Keratinocyte (primary cell): ENCODE data around the gene FGD1. TPM values are rescaled to one million over a fixed set of nuclear protein-coding genes. Genes with fewer than 3 reads are reported as not detected.

Experiments
- DNase-seq: peaks from one replicate; pipeline ENCODE4 v3.0.0-alpha.2; 2011; ENCODE audit warnings: low read depth, missing footprints, low spot score
- FAIRE-seq: peaks from 2 replicates; lab custom pipeline; 2011; peaks lifted over from hg19 to GRCh38; lab: Jason Lieb, UNC
- H2AFZ ChIP-seq: 2 replicates; pipeline ENCODE4 v1.6.0; 2012; ENCODE audit warnings: low read length, control low read depth, inconsistent platforms; ENCODE audit not compliant: control insufficient read depth
- H3K27ac ChIP-seq: 2 replicates; pipeline ENCODE4 v1.5.1; 2011; ENCODE audit warnings: low read length; ENCODE audit not compliant: control insufficient read depth, insufficient read depth
- H3K27me3 ChIP-seq: 3 replicates; pipeline ENCODE4 v1.6.0; 2011; ENCODE audit warnings: low read length; ENCODE audit not compliant: control insufficient read depth, insufficient read depth; ENCODE audit errors: extremely low read depth
- H3K36me3 ChIP-seq, 2 experiments: 2 replicates in 1 of 2; 3 replicates in 1 of 2; pipeline ENCODE4 v1.5.1; 2011; ENCODE audit warnings: low read length in 2 of 2, mild to moderate bottlenecking in 1 of 2; ENCODE audit not compliant: control insufficient read depth in 2 of 2, insufficient read depth in 2 of 2; ENCODE audit errors: extremely low read depth in 1 of 2
- H3K4me1 ChIP-seq: 3 replicates; pipeline ENCODE4 v1.5.1; 2011; ENCODE audit warnings: low read length; ENCODE audit not compliant: control insufficient read depth, insufficient read depth; ENCODE audit errors: extremely low read depth
- H3K4me2 ChIP-seq: 3 replicates; pipeline ENCODE4 v1.6.0; 2011; ENCODE audit warnings: low read depth, low read length; ENCODE audit not compliant: control insufficient read depth, insufficient read depth; ENCODE audit errors: extremely low read depth
- H3K4me3 ChIP-seq, 3 experiments: fragments of 200-600 bp in 1 of 3; sonication (generic) in 1 of 3; 2 replicates in 2 of 3; 3 replicates in 1 of 3; pipeline ENCODE4 v1.5.1; 2011 to 2016; ENCODE audit warnings: low read length in 3 of 3, mild to moderate bottlenecking in 3 of 3, control low read depth in 2 of 3, inconsistent platforms in 1 of 3, low read depth in 1 of 3, mixed read lengths in 1 of 3, mixed run types in 1 of 3, moderate library complexity in 1 of 3; ENCODE audit not compliant: control insufficient read depth in 2 of 3, insufficient read depth in 2 of 3; ENCODE audit errors: extremely low read depth in 1 of 3
- H3K79me2 ChIP-seq: 2 replicates; pipeline ENCODE4 v1.6.0; 2012; ENCODE audit warnings: low read length; ENCODE audit not compliant: control insufficient read depth, insufficient read depth
- H3K9ac ChIP-seq: 3 replicates; pipeline ENCODE4 v1.6.0; 2011; ENCODE audit warnings: low read length; ENCODE audit not compliant: control insufficient read depth, insufficient read depth; ENCODE audit errors: extremely low read depth
- H3K9me1 ChIP-seq: 3 replicates; pipeline ENCODE4 v1.6.0; 2011; ENCODE audit warnings: low read length; ENCODE audit not compliant: control insufficient read depth, insufficient read depth; ENCODE audit errors: extremely low read depth
- H3K9me3 ChIP-seq: 2 replicates; pipeline ENCODE4 v1.5.1; 2012; ENCODE audit warnings: low read depth, low read length; ENCODE audit not compliant: control insufficient read depth
- H4K20me1 ChIP-seq: 3 replicates; pipeline ENCODE4 v1.6.0; 2011; ENCODE audit warnings: low read length; ENCODE audit not compliant: control insufficient read depth, insufficient read depth; ENCODE audit errors: extremely low read depth
- EZH2 ChIP-seq: IDR thresholded peaks from one replicate; pipeline ENCODE4 v1.6.1; 2012; ENCODE audit warnings: inconsistent platforms, mild to moderate bottlenecking, low read length, moderate library complexity
- dilution Hi-C: fragments of 300-500 bp; cut with MboI; formaldehyde crosslinking; loops from one replicate; pipeline ENCODE4 v1.7.0; 2020; ENCODE audit warnings: low sequenced_read_pairs; ENCODE audit not compliant: extremely low pct_ligation_motif_present
- polyA plus RNA-seq, 5 experiments: library from polyadenylated mRNA; depleted of rRNA in 3 of 5; stranded (reverse) in 3 of 5; stranded (forward) in 1 of 5; unstranded in 1 of 5; fragments of >200 nt; gene quantifications; 1 replicate in 1 of 5; 2 replicates in 3 of 5; 3 replicates in 1 of 5; pipeline versions ENCODE4 v1.2.1 to v1.2.3, GENCODE V29; 2011 to 2012; ENCODE audit warnings: missing spikeins in 2 of 5, low read depth in 1 of 5, low replicate concordance in 1 of 5
- TF ChIP-seq, protein P1 (sequence below), 3 experiments: IDR thresholded peaks in 1 of 3; conservative IDR thresholded peaks in 1 of 3; optimal IDR thresholded peaks in 1 of 3; 2 replicates in 2 of 3; 3 replicates in 1 of 3; pipeline versions ENCODE3 to v1.5.1; 2011; ENCODE audit warnings: low read length in 3 of 3, mild to moderate bottlenecking in 3 of 3, moderate library complexity in 2 of 3, control low read depth in 1 of 3, inconsistent platforms in 1 of 3; ENCODE audit not compliant: insufficient read depth in 2 of 3; ENCODE audit errors: extremely low read depth in 1 of 3

FGD1 gene
- polyA plus RNA-seq, 1 donor (not counting 4 experiments of a cell fraction or from before 2014, with no cell fraction given): 2.9 TPM

- H3K4me3 ChIP-seq: no peak overlapping the region
- no peak for DNase-seq
- H3K4me1 ChIP-seq: no peaks in the 10 kb centered on the region
- no peaks in the 10 kb centered on the region for H3K79me2 ChIP-seq
- H3K9me3 ChIP-seq: no peaks in the 10 kb centered on the region
- no peak overlapping the region for H3K4me2 ChIP-seq
- no peak for FAIRE-seq
- H3K9ac ChIP-seq: no peak overlapping the region
- dilution Hi-C loops: no loop called here
- H3K27ac ChIP-seq: no peak overlapping the region
- no peaks in the 10 kb centered on the region for H3K27me3 ChIP-seq
- H4K20me1 ChIP-seq: no peaks in the 10 kb centered on the region
- no peaks in the 10 kb centered on the region for H3K9me1 ChIP-seq
- TF ChIP-seq EZH2: no peak
- TF ChIP-seq, protein P1, sequence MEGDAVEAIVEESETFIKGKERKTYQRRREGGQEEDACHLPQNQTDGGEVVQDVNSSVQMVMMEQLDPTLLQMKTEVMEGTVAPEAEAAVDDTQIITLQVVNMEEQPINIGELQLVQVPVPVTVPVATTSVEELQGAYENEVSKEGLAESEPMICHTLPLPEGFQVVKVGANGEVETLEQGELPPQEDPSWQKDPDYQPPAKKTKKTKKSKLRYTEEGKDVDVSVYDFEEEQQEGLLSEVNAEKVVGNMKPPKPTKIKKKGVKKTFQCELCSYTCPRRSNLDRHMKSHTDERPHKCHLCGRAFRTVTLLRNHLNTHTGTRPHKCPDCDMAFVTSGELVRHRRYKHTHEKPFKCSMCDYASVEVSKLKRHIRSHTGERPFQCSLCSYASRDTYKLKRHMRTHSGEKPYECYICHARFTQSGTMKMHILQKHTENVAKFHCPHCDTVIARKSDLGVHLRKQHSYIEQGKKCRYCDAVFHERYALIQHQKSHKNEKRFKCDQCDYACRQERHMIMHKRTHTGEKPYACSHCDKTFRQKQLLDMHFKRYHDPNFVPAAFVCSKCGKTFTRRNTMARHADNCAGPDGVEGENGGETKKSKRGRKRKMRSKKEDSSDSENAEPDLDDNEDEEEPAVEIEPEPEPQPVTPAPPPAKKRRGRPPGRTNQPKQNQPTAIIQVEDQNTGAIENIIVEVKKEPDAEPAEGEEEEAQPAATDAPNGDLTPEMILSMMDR (optimal IDR thresholded peaks at IDR 0.05 in 1 of 3, IDR thresholded peaks at IDR 0.05 in 1 of 3, conservative IDR thresholded peaks at IDR 0.05 in 1 of 3; ENCODE audit: extremely low read depth in 1 of 3, insufficient read depth in 2 of 3, low read length in 3 of 3): no peak
- H3K36me3 ChIP-seq: no peaks in the 10 kb centered on the region
- no peak overlapping the region for H2AFZ ChIP-seq
These were observed 60.9 kb downstream of the FGD1 start for GRCh38 chrX:54435121-54435520.

- no peaks in the 10 kb centered on the region for H3K9me3 ChIP-seq
- no peaks in the 10 kb centered on the region for H3K79me2 ChIP-seq
- H3K9me1 ChIP-seq: no peaks in the 10 kb centered on the region
- no peaks in the 10 kb centered on the region for H3K4me1 ChIP-seq
- DNase-seq: no peak
- no peak overlapping the region for H3K4me2 ChIP-seq
- no peak for FAIRE-seq
- no peak overlapping the region for H3K9ac ChIP-seq
- dilution Hi-C loops: no loop called here
- H4K20me1 ChIP-seq: no peaks in the 10 kb centered on the region
- H2AFZ ChIP-seq: no peak overlapping the region
- H3K36me3 ChIP-seq: no peaks in the 10 kb centered on the region
- no peaks in the 10 kb centered on the region for H3K27me3 ChIP-seq
- no peak overlapping the region for H3K27ac ChIP-seq
- no peak overlapping the region for H3K4me3 ChIP-seq
- TF ChIP-seq EZH2: no peak
- TF ChIP-seq, protein P1 (optimal IDR thresholded peaks at IDR 0.05 in 1 of 3, IDR thresholded peaks at IDR 0.05 in 1 of 3, conservative IDR thresholded peaks at IDR 0.05 in 1 of 3; ENCODE audit: extremely low read depth in 1 of 3, insufficient read depth in 2 of 3, low read length in 3 of 3): no peak
These were observed 65.5 kb downstream of the FGD1 start for GRCh38 chrX:54430519-54430918.
